Activated CD8-positive, alpha-beta memory T cell treated with anti-CD3 and anti-CD28 coated beads for 36 hours (primary cell): Measurements from ENCODE around the gene LYRM9. TPM values are rescaled to one million over a fixed set of nuclear protein-coding genes. Genes with fewer than 3 reads are reported as not detected.
"Not testable (repeated sequence)": the region's sequence is repeated elsewhere in the genome, so short reads cannot be mapped to it uniquely, and the experiment has no call there.

Experiments used
- CTCF ChIA-PET: fragments of 350-600 bp; sonication (Branson Sonifier 250); formaldehyde crosslinking; loops from one replicate; lab custom pipeline; 2021; ENCODE audit warnings: antibody characterized with exemption; lab: Charles Lee
- POLR2A ChIA-PET: fragments of 350-600 bp; sonication (Branson Sonifier 250); formaldehyde crosslinking; loops from one replicate; lab custom pipeline; 2021; ENCODE audit warnings: antibody characterized with exemption; lab: Charles Lee
- total RNA-seq, 2 experiments: library from RNA; stranded (reverse); gene quantifications; one replicate each; pipeline ENCODE4 v1.2.3, GENCODE V29; 2021

The LYRM9 gene
- total RNA-seq, 2 experiments from 2014 or later: 2.0 to 2.2 TPM

GRCh38 chr17:27853091-27853490 is 40.1 kb downstream of the LYRM9 start:
- POLR2A ChIA-PET: no interaction called here
- CTCF ChIA-PET: no interaction called here

- CTCF ChIA-PET: interaction anchor here (0.5 to 1.4 kb wide), 2 partner anchors 45 to 350 kb away, joined by 3 to 5 read pairs; no protein-coding TSS in a partner anchor
- POLR2A ChIA-PET: no interaction called here
These were observed 43.5 kb downstream of the LYRM9 start for GRCh38 chr17:27849474-27850185.

GRCh38 chr17:27848931-27849330 is 44.2 kb downstream of the LYRM9 start:
- ChIA-PET POLR2A (no interaction called here), CTCF (no interaction called here)

- ChIA-PET CTCF (interaction anchor here (0.7 kb wide), 1 partner anchor 41 kb away, joined by 3 read pairs; no protein-coding TSS in a partner anchor), POLR2A (interaction anchor here (0.6 to 1.2 kb wide), 2 partner anchors 36 to 87 kb away, joined by 3 read pairs; no protein-coding TSS in a partner anchor)
These were observed 46.3 kb downstream of the LYRM9 start for GRCh38 chr17:27846808-27847307.

GRCh38 chr17:27846042-27846655 is 47.0 kb downstream of the LYRM9 start:
- CTCF ChIA-PET: interaction anchor here (0.7 kb wide), 1 partner anchor 40 kb away, joined by 3 read pairs; no protein-coding TSS in a partner anchor
- POLR2A ChIA-PET: interaction anchor here (0.6 to 1.2 kb wide), 2 partner anchors 36 to 86 kb away, joined by 3 read pairs; no protein-coding TSS in a partner anchor

GRCh38 chr17:27845264-27846041 is 47.7 kb downstream of the LYRM9 start:
- CTCF ChIA-PET: no interaction called here
- POLR2A ChIA-PET: no interaction called here

GRCh38 chr17:27840688-27841087 is 52.5 kb downstream of the LYRM9 start:
- ChIA-PET CTCF (no interaction called here), POLR2A (no interaction called here)

GRCh38 chr17:27840406-27840678 is 52.8 kb downstream of the LYRM9 start:
- POLR2A ChIA-PET, CTCF ChIA-PET: not testable (repeated sequence)

- CTCF ChIA-PET, POLR2A ChIA-PET: not testable (repeated sequence)
These were observed 53.4 kb downstream of the LYRM9 start for GRCh38 chr17:27839571-27840405.

- CTCF ChIA-PET, POLR2A ChIA-PET: not testable (repeated sequence)
These were observed 54.6 kb downstream of the LYRM9 start for GRCh38 chr17:27838607-27839006.

- POLR2A ChIA-PET: not testable (repeated sequence)
- CTCF ChIA-PET: interaction anchor here (1.4 kb wide), 1 partner anchor 42 kb away, joined by 4 read pairs; no protein-coding TSS in a partner anchor
These were observed 55.4 kb downstream of the LYRM9 start for GRCh38 chr17:27837769-27838168.

GRCh38 chr17:27836651-27837050 is 56.5 kb downstream of the LYRM9 start:
- POLR2A ChIA-PET: no interaction called here

GRCh38 chr17:27834571-27834970 is 58.6 kb downstream of the LYRM9 start:
- ChIA-PET POLR2A (no interaction called here), CTCF (interaction anchor here (0.6 kb wide), 1 partner anchor 51 kb away, joined by 4 read pairs; no protein-coding TSS in a partner anchor)

More at GRCh38 chr17:27836651-27837050, 56.5 kb downstream of the LYRM9 start:
- CTCF ChIA-PET: interaction anchor here (0.9 to 1.4 kb wide), 2 partner anchors 24 to 43 kb away, joined by 4 read pairs; no protein-coding TSS in a partner anchor

GRCh38 chr17:27832831-27833230 is 60.3 kb downstream of the LYRM9 start:
- POLR2A ChIA-PET: no interaction called here
- CTCF ChIA-PET: no interaction called here

- CTCF ChIA-PET, POLR2A ChIA-PET: not testable (repeated sequence)
These were observed 63.3 kb downstream of the LYRM9 start for GRCh38 chr17:27829888-27830287.

GRCh38 chr17:27829143-27829711 is 63.9 kb downstream of the LYRM9 start:
- POLR2A ChIA-PET, CTCF ChIA-PET: not testable (repeated sequence)
